Left lung (tissue), 10 donors: ENCODE measurements around the gene OMP. TPM values are rescaled to one million over a fixed set of nuclear protein-coding genes. Genes with fewer than 3 reads are reported as not detected.
"Not testable (repeated sequence)": the region's sequence is repeated elsewhere in the genome, so short reads cannot be mapped to it uniquely, and the experiment has no call there.

ENCODE experiments used
- ATAC-seq: fragments of 200-7000 bp; cut with Tn5 transposase; one replicate; pipeline ENCODE4 v1.9.1; 2020; ENCODE audit warnings: moderate library complexity
- DNase-seq, 4 donors: peaks; one replicate each; pipeline ENCODE4 v3.0.0-alpha.2; 2013 to 2020
- H3K27ac ChIP-seq, 2 donors: fragments of 200-600 bp; sonication (generic) in 1 of 2; one replicate each; pipeline versions ENCODE4 v1.5.0 to v1.8.0; 2020 to 2021
- H3K27me3 ChIP-seq, 2 donors: fragments of 200-600 bp; sonication (generic) in 1 of 2; one replicate each; pipeline versions ENCODE4 v1.5.0 to v1.8.0; 2020 to 2021
- H3K36me3 ChIP-seq, 2 donors: fragments of 200-600 bp; sonication (generic) in 1 of 2; one replicate each; pipeline versions ENCODE4 v1.5.0 to v1.8.0; 2020 to 2021
- H3K4me1 ChIP-seq, 2 donors: fragments of 200-600 bp; one replicate each; pipeline ENCODE4 v1.8.0; 2021
- H3K4me3 ChIP-seq, 2 donors: fragments of 200-600 bp; sonication (generic) in 1 of 2; one replicate each; pipeline versions ENCODE4 v1.5.0 to v1.8.0; 2020 to 2021; ENCODE audit warnings: mild to moderate bottlenecking in 1 of 2
- H3K9me3 ChIP-seq, 2 donors: fragments of 200-600 bp; sonication (generic) in 1 of 2; one replicate each; pipeline versions ENCODE4 v1.5.0 to v1.8.0; 2020 to 2021
- intact Hi-C, 2 donors: fragments of 100-400 bp; cut with DNase I; formaldehyde crosslinking; loops; one replicate each; pipeline versions ENCODE4 v1.11.2 to v1.14.2; 2022
- polyA plus RNA-seq, 6 donors: library from polyadenylated mRNA; unstranded; fragments of 120-200 nt; gene quantifications; one replicate each; pipeline ENCODE4 v1.2.1, GENCODE V29; 2013; ENCODE audit not compliant: insufficient read length in 6 of 6
- total RNA-seq, 2 donors: library from RNA; stranded (reverse); fragmentation: NEBNext Ultra II Directional; extraction: Animal tissue kit (Norgen Biotek cat#: 25700); gene quantifications; one replicate each; pipeline ENCODE4 v1.2.1, GENCODE V29; 2021
- TF ChIP-seq, protein P1 (sequence below), 2 donors: fragments of 200-600 bp; sonication (generic) in 1 of 2; IDR thresholded peaks; one replicate each; pipeline versions ENCODE4 v1.5.0 to v1.8.0; 2021; ENCODE audit warnings: antibody characterized with exemption in 2 of 2
- donor health status: DM: no; HTN: yes; CAD: no.
- donor health status: DM: no; HTN: no; CAD: no.

The OMP gene
- total and polyA plus RNA-seq, 8 donors, result 0.34 to 0.46 (median 0.40) TPM; not detected in 4

DNA sequence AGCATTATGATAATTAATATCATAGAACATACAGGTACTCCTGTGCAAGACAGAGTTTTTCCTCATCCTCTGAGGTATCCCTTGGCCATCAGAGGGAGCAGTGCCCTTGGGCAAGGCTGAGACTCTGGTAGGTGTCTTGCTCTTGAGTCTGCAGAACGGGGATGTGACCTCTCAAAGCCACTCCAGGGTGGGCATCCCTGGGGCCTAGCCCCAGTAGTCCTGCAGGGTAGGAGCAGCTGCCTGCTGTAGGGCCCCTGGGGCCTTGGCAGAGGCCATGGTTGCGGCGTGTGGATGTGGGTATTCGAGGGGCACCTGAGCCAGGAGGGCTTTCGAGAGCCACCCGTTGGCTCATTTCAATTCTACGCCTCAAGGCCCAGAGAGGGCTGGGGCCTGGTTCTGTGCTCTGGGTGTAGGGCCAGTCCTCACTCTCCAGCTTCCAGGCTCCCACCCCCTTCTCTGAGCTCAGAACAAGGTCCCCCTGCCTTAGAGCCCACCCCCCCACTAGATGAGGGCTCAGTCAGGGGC, 7.7 kb upstream of the OMP start:
- no peak for ATAC-seq
- DNase-seq, result peak in 1 of 4 donors; percentile 52
- no peak overlapping the region for H3K27ac ChIP-seq
- intact Hi-C loops, result no loop called here
- no peaks in the 10 kb centered on the region for H3K27me3 ChIP-seq
- H3K9me3 ChIP-seq, result no peaks in the 10 kb centered on the region
- H3K4me1 ChIP-seq, result no peaks in the 10 kb centered on the region
- no peaks in the 10 kb centered on the region for H3K36me3 ChIP-seq
- TF ChIP-seq, protein P1, sequence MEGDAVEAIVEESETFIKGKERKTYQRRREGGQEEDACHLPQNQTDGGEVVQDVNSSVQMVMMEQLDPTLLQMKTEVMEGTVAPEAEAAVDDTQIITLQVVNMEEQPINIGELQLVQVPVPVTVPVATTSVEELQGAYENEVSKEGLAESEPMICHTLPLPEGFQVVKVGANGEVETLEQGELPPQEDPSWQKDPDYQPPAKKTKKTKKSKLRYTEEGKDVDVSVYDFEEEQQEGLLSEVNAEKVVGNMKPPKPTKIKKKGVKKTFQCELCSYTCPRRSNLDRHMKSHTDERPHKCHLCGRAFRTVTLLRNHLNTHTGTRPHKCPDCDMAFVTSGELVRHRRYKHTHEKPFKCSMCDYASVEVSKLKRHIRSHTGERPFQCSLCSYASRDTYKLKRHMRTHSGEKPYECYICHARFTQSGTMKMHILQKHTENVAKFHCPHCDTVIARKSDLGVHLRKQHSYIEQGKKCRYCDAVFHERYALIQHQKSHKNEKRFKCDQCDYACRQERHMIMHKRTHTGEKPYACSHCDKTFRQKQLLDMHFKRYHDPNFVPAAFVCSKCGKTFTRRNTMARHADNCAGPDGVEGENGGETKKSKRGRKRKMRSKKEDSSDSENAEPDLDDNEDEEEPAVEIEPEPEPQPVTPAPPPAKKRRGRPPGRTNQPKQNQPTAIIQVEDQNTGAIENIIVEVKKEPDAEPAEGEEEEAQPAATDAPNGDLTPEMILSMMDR (IDR thresholded peaks at IDR 0.05), result no peak
- no peak overlapping the region for H3K4me3 ChIP-seq

DNA sequence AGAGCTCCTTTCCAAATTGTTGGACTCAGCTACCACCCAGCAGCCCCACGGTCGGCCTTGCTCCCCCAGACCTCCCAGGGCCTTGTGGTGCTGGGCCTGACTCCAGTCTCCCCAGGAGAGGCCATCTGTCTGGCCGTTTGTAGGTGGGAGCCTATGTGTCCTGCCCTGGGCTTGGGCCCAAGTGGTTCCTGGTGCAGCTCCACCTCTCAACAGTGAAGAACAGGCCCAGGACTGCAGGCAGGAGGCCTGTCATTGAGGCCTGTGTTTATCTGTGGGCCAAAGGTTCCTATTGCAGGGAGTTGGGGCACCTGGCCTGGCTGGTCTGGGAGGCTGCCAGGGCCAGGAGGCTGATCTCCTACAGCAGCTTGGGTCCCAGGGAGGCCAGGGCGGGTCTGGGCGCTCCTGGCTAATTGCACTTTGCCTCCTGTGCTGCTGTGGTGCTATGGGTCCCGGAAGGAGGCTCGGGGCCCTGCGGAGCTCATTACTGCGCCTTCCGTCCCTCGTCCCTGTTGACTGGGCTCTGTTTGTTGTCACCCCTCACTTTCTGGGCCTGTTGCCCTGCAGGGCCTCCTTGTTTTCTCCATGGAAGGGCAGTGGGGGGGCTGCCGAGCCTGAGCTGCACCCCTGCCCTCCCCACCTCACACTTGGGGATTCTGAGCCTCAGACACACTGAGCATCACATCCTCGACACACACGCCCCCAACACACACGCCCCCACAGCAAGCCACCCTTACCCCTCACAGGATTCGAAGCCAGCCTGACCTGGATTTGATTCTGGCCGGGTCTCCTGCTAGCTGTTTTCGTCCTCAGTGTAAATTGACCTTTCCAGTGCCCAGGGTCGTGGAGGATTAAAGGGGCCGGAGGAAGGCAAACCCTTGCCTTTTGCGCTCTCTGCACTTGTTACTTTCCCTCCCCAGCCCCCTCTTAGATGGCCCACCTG, 6.8 kb upstream of the OMP start:
- intact Hi-C loops, result no loop called here
- TF ChIP-seq, protein P1 (IDR thresholded peaks at IDR 0.05), result no peak
- H3K4me3 ChIP-seq, result no peak overlapping the region
- H3K27ac ChIP-seq, result no peak overlapping the region
- ATAC-seq (no peak), DNase-seq (peak in 1 of 4 donors; percentile 61)
- no peaks in the 10 kb centered on the region for H3K4me1 ChIP-seq
- no peaks in the 10 kb centered on the region for H3K36me3 ChIP-seq
- no peaks in the 10 kb centered on the region for H3K27me3 ChIP-seq
- no peaks in the 10 kb centered on the region for H3K9me3 ChIP-seq

DNA sequence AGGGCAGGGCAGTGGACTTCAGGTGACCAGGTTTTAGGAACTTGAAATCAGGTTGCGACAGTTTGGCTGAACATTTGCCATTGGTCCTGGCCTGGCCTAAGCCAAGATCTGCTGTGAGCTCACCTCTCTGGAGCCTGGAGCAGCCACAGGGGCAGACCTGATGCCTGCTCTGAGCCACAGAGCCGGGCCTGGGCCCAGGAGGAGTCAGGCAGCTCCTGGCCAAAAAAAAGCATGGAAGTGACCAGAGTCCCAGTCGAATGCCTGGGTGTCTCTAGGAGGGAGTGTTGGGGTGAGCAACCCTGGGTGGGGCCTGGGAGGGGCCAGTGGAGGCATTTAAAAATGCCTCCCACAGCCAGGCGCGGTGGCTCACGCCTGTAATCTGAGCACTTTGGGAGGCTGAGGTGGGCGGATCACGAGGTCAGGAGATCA, 6.0 kb upstream of the OMP start:
- H3K27ac ChIP-seq, result no peak overlapping the region
- TF ChIP-seq, protein P1 (IDR thresholded peaks at IDR 0.05), result no peak
- DNase-seq, result peak in 1 of 4 donors; percentile 38
- H3K4me3 ChIP-seq, result no peak overlapping the region
- ATAC-seq, result no peak
- H3K27me3 ChIP-seq, result no peaks in the 10 kb centered on the region
- no peaks in the 10 kb centered on the region for H3K36me3 ChIP-seq
- intact Hi-C loops, result no loop called here
- no peaks in the 10 kb centered on the region for H3K9me3 ChIP-seq
- no peaks in the 10 kb centered on the region for H3K4me1 ChIP-seq

DNA sequence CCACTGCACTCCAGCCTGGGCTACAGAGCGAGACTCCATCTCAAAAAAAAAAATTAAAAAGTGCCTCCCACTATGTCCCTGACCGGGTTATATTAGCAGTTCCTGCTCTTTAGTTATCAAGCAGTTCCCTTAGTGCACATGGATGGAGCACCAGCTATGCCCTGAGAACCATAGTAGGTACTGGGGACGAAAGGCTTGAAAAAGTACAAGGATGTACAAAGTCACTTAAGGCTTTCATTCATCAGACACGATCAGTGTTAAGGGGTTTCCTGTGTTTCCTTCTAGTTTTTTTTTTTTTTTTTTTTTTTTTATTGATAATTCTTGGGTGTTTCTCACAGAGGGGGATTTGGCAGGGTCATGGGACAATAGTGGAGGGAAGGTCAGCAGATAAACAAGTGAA, 5.5 kb upstream of the OMP start:
- H3K4me1 ChIP-seq, H3K36me3 ChIP-seq, H3K27me3 ChIP-seq, DNase-seq, ATAC-seq, H3K27ac ChIP-seq, H3K4me3 ChIP-seq, intact Hi-C loops, H3K9me3 ChIP-seq: not testable (repeated sequence)

- Histone ChIP-seq H3K4me1 (no peaks in the 10 kb centered on the region), H3K9me3 (no peaks in the 10 kb centered on the region), H3K27me3 (no peaks in the 10 kb centered on the region), H3K27ac (no peak overlapping the region), H3K4me3 (no peak overlapping the region), H3K36me3 (no peaks in the 10 kb centered on the region)
- intact Hi-C loops, result no loop called here
- ATAC-seq (no peak), DNase-seq (peak in 1 of 4 donors; percentile 55)
- TF ChIP-seq, protein P1 (IDR thresholded peaks at IDR 0.05), result no peak
Observed at GRCh38 chr11:77100166-77101042, 2.2 kb upstream of the OMP start.
